ENCODE data around the gene ARHGDIA.
A peak's percentile ranks its signal among the peaks of the same experiment; 100 is the strongest.

ARHGDIA gene

DNA sequence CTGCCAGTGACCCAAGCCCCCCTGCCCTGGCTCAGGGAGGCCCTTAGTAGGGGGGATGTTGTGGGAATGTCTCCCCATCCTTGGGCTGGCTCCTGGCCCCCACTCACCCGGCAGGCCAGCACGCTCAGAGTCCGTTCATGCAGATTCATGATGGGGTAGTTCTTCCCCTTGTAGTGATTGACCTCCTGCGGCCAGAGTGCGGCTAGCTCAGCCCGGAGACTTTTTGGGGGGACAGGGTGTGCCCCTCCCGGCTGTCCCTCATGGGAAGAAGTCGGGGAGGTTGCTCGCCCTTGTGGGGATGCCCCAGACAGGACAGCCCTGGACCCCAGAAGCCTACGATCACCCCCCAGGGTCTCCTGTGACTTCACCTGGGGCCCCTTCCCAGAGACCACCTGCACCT, 34.9 kb upstream of the ARHGDIA start:
- DNase-seq, result no peak

DNA sequence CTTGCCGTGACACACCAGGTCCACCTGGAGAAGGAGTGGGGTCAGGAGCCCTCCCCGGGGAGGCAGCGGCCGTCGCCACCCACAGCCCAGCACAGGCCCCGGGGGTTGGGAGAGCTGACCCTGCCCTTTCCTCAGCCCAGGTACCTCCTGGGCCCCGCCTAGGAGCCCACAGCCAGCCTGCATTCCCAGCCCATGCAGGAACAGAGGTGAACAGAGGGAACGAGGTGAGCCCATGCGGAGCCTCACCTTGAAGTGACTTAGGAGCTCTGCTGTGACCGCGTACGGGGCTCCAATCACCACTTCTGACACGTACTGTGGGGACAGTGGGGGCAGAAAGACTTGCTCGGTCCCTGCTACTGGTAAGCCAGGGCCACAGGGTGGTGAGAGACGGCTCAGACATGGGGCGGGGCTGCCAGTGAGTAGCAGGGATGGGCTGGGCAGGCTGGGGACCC, 34.3 kb upstream of the ARHGDIA start:
- DNase-seq, result no peak

DNA sequence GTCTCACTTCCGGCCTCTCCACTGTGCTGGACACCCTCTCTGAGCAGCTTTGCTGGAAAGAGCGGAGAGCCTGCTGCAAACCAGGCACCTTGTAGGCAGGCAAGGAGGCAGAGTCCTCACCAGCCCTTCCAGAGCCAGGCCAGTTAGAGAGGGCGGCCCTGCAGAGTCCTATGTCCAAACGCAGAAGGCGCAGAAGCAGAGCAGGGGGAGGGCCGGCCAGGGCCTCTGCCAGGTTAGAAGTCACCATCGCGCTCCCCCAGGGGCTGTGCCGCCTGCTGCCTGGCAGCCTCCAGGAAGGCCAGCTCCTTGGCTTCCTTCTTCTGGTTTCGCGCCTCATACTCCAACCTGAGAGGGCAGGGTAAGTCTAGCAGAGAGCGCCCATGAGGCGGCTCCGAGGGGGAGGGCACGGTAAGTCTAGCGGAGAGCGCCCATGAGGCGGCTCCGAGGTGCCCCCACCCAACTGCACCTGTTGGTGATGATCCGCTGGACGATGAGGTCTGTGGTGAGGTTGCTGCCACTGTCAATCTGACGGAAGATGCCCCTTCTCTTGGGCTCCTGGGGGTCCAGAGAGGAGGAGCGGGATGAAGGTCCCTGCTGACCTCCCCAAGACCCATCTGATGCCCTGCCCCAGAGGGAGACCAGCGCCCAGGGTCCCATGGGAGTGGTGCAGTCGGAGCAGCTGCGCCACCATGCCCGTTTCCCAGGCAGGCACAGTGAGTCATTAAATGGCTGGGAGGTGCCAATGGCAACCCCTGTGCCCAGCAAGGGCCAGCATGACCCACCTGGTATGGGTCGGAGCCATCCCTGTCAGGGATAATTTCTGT, 33.7 kb upstream of the ARHGDIA start:
- DNase-seq, result no peak

DNA sequence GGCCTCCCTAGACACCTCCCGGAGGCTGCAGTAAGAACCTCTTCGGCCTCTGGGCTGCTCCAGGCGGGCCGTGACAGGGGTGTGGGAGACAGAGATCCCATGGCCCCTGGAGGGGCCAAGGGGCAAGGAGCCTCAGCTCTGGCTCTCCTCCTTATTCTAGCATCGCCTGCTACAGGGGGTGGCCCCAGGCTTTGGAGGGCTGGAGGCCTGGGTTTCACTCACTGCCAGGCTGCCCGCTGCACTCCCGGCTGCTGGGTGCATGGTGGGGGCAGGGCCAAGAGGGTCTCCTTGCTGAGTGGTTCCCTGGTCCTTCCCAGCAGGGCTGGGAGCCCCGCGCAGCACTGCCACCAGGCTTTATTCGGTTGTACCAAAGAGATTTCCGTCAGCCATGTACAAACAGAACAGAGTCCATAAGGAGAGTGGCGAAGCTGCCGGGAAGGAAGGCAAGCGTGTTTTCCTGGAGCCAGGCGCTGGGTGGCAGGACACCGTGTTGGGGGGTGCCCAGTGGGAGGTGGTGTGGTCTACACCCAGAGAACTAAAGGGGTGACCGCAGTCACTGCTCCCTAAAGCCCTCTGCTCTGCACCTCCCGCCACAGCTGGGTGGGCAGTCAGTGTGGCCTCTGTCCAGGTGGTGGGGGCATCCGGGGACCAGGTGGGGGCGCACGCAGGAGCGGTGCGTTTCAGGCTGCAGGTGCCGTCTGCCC, 32.9 kb upstream of the ARHGDIA start:
- DNase-seq, result no peak

DNA sequence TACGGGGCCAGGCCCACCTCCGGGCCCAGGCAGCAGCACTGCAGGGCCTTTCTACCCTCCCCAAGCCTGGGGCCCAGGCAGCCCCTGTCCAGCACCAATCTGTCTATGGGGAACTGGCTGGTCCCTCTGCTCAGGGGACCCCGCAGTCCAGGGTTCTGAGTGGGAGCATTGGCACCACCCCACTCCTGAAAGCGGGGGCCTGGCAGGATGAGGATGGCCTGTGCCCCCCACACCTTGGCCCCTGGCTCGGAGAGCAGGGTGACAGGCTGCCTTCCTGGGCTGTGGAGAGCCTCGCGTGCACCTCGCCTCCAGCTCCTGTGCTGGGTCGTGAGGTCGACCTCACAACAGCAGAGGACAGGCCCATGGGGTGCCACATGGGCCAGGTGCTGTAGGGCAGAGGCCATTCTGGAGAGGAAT, 32.3 kb upstream of the ARHGDIA start:
- no peak for DNase-seq

DNA sequence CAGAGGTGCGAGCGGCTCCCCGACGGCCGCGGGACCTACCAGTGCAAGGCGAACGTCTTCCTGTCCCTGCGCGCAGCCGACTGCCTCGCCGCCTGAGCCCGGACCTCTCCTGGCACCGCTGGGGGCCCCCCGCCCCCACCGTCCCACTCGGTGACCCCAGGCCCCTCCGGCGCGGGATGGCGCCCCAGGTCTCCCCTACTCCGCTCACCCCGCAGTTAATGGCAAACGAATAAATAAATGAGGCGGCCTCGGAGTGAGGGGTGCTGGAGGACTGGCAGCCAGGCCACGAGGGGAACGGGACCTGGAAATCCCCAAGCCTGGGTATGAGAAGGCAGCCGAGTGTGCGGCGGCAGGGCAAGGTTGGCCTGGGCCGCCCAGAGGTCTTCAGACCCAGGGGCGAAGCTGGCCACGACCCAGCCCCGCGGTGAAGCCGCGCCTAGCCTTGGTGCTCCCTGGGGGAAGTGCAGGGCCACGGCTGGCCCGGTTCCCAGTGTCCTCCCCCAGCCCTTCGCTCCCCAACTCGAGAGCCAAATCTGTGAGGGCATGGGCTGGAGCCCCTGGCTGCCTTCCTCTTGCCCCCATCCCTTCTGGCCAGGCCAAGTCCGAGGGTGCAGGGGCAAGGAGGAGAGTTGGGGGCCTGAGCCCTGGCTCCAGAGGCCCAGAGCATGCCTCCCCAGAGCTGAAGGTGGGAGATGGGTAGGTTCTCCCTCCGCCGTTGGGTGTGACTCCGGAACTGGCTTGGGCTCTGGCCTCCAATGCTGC, 31.7 kb upstream of the ARHGDIA start:
- no peak for DNase-seq

DNA sequence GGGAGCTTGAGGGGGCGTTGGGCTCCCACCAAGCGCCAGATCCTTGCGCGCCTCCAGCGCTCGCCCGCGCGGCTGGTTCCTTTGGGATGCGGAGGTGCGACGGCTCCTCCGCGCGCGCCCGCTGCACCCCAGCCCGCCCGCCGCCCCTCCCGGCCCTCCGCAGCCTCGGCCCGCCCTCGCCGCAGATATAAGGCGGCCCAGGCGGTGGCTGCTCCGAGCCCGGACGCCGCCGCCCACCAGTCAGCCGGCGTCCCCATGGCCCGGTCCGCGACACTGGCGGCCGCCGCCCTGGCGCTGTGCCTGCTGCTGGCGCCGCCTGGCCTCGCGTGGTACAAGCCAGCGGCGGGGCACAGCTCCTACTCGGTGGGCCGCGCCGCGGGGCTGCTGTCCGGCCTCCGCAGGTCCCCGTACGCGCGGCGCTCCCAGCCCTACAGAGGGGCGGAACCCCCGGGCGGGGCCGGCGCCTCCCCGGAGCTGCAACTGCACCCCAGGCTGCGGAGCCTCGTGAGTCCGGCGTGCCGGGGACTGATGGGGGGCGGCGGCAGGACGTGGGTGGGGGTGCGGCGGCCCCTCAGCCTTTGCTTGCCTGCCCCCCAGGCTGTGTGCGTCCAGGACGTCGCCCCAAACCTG, 31.0 kb upstream of the ARHGDIA start, which contains the start of gene NPB:
NPB (plus strand) TSS at position 216 of the 630 bp plus-strand sequence; CDS start at position 256, 40 bp downstream.
- DNase-seq, result peak; percentile 50

DNA sequence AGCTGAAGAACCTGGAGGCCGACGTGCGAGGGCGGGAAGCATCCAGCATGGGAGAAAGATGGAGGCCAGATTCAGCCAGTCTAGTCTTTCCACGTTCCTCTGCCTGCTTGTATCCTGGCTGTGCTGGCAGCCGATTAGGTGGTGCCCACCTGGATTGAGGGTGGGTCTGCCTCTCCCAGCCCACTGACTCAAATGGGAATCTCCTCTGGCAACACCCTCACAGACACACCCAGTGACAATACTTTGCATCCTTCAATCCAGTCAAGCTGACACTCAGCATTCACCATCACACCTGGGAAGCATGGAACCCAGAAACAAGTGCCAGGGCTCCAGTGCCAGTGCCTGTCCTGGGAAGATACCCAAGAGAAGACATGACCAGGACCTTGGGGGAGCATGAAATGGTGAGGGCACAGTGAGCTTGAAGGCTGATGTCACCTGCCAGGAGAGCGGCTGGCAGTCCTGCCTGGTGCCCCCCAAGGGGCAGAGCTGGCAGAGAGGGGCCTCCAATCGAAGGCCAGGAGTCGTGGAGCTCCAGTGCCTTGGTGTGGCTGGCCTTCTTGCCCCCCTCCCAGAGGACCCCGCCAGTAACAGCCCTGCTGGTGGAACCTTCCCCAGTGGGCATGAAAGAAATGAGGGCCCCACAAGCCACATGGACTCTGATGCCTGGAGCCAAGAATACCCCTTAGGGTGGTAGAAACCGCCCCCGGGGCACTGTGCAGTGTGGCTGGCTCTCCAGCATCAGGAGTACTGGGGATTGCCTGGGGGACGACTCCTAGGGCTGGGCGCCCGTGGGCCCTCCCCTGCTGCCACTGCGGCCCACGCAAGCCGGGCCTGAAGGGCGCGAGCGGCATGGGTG, 30.3 kb upstream of the ARHGDIA start:
- no peak for DNase-seq

DNA sequence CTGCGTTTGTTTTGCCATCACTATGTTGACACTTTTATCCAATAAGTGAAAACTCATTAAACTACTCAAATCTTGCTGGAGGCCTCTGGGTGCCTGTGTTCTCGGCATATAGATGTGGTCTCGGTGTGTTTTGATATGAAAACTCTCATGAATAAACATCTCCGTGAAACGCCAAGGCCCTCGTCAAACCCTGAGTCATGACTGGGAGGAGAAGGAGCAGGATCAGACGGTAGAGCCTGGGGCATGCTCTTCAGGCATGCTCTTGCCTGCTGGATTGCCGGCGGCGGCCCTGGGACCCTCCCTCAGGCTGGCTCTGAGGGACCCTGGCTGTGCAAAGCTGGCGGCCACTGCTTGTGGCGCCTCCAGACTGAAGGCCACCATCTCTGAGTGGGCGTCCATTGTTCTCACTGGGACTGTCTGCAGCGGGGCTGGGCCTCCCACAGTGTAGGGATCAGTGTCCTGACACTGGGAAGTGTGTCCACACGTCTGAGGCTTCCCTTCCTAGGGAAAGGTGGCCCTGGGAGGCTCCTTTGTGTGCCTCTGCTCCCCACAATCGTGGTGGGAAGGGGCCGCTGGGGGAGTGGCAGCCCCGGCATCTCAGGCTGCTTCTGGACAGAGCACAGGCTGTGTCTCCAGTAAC, 29.2 kb upstream of the ARHGDIA start:
- DNase-seq, result no peak

DNA sequence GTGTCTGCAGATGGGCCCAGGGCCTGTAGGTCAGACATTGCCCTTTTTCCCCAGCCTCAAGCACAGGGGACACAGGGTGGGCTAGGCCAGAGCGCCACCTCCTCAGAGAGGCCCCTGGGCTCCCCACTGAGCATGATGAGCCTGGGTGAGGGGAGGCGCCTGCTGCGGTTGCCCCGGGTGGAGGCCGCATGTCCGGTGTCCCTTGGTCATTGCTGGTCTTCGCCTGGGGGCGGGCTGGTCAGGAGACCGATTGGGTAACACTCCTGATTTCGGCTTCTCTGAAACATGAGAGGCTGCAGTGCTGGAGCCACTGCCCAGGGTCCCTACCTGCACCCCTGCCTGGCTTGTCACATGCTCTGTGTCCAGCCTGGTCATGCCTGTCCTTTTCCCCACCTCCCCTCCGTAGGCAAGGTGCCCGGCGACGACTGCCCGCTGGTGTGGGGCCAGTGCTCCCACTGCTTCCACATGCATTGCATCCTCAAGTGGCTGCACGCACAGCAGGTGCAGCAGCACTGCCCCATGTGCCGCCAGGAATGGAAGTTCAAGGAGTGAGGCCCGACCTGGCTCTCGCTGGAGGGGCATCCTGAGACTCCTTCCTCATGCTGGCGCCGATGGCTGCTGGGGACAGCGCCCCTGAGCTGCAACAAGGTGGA, 28.5 kb upstream of the ARHGDIA start:
- DNase-seq, result no peak

DNA sequence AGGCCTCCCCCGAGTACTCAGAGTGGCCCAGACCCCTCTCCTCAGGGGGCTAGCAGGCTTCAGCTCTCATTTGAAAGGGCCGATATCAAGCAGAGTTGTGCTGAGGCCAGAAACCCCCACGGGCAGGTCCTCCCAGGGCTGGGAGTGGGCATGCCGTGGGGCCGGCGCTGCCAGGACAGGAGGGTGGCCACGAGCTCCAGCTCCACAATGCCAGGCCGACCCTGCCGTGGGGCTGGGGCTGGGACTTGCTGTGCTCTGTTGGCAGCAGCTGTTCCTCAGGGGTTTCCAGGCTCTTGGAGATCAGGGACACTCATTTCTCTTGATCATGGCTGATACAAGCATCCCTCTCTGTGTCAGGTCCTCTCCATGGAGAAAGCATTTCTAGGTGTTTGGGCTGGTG, 27.7 kb upstream of the ARHGDIA start:
- no peak for DNase-seq

DNA sequence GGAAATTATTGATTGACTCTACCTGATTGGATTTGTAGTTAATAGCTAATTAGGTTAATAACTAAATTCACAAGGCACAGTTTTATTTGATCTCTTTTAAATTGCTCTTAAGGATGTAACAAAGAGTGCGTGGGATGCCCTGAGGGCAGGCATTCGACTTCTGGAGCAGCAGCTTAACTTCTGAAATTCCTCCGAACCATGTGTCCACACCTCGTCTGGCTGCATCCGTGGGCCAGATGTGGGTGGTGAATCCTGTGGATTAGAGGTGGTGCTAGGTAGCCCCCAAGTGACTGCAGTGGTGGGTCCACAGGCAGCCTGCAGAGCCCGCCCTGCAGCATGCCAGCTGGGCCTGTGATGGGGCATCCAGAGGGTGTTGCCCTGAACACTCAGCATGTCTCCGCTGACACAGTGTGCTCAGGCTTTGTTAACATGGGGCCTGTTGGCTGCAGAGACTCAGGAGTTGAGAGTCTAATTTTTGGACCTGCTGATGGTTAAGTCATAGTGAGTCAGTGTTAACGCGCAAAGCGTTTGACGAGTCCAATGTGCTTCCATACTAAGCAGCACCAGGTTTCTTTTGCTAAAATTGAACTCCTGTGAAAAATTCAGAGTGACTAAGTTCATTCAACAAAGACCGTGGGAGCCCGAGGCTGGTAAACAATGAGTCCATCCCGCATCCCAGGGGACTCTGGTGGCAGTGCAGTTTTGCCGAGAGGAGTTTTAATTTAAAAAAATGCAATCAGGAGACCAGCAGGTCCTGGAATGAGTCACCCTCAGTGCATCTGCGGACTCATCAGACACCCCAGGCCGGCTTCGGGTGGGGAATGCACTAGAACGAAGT, 27.1 kb upstream of the ARHGDIA start:
- no peak for DNase-seq

DNA sequence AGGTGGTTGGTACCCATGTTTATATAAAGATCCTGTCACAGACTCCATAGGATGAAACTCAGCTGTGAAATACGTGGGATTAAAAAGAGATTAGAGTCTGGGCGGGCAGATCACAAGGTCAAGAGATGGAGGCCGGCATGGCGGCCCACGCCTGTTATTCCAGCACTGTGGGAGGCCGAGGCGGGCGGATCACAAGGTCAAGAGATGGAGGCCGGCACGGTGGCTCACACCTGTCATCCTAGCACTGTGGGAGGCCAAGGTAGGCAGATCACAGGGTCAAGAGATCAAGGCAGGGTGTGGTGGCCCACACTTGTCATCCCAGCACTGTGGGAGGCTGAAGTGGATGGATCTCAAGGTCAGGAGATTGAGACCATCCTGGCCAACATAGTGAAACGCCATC, 24.3 kb upstream of the ARHGDIA start:
- no peak for DNase-seq

DNA sequence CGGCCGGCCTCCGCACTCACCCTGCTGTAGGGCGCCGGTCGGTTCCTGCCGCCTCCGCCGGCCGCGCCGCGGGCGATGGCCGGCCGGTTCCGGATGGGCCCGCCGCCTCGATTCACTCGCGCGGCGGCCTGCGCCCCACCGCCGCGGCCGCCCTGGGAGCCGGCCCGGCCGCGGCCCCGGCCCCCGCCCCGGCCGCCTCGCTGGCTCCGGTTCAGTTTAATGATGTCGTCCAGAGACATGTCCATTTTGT, 20.1 kb upstream of the ARHGDIA start:
- no peak for DNase-seq

DNA sequence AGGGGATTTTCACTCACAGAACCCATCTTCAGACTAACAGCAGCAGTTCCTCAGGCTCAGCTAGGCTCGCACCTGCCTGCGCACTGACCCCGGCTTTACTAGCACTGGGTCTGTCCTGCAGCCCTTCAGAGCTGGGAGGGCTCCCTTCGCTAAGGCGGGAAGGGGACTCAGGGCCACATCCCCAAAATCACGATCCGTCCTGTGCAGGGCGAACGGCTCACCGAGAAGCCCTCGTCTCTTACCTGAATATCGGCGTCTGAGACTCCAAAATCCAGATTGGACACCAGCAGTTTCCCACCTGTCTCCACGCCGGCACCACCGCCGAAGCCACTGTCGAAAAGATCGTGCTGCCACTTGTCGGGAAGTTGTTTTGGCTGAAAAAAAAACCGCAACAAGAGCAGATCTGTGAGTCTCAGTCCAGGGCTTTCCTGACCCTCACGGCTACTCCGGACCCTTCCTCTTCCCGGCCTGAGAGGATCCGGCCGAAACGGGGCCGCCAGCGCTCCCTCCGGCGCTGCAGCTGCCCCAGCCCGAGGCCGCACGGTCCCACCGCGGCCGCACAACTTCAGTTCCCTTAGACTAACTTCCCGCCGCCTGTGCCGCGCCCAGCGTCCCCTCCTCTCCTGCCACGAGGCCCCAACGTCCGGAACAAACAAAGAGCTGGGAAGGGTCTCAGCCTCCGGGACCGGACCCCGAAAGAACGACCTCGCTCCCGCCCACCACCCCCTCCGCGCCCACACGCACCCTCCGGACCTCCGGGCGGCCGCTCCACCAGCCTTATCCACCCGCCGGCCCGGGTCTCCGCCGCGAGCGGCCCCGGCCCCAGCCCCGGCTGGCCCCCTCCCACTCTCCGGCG, 19.5 kb upstream of the ARHGDIA start:
- peak; percentile 35 for DNase-seq

DNA sequence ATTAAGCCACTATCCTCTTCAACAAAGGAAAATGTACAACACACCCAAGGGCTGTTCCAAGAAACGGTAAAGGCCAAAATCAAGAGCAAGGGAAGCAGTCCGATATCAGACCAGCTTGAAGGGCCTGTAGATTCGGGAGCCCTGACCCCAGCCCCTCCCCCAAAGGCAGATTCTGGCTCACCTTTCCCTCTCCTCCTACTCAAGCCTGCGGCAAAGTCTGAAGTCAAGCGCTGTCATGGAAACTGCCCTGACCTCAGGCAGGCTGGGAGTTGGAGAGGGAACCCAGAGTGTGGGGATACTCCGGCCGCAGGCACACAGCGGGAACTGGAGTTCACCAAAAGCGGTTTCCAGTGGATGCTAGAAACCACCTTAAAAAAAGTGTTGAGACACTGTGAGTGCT, 18.5 kb upstream of the ARHGDIA start:
- no peak for DNase-seq

DNA sequence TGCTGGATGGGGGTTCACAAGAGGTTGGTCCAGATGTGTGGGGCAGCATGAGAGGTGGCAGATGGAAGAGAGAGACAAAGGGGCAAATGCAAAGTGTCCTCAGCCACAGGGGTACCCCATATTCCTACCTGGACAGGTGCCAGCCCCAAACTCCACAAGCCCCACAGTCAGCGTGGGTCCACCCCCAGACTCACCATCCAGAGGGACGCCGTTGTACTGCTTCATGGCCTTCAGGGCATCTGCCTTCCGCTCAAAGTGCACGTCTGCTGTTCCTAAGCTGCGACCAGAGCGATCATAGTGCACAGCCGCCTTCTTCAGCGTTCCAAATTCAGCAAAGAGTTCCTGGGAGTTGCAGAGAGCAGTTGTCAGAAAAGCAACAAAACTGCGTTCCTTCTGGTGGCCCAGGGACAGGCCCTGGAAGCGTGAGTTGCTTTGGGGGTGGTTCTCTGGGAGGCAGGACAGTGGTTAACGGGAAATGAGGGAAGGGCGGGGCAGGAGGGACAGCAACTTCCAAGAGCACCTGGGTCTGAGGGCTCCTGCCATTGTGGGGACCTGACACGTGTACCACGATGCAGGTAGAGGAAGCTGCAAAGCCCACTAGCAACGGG, 18.0 kb upstream of the ARHGDIA start:
- DNase-seq, result no peak

DNA sequence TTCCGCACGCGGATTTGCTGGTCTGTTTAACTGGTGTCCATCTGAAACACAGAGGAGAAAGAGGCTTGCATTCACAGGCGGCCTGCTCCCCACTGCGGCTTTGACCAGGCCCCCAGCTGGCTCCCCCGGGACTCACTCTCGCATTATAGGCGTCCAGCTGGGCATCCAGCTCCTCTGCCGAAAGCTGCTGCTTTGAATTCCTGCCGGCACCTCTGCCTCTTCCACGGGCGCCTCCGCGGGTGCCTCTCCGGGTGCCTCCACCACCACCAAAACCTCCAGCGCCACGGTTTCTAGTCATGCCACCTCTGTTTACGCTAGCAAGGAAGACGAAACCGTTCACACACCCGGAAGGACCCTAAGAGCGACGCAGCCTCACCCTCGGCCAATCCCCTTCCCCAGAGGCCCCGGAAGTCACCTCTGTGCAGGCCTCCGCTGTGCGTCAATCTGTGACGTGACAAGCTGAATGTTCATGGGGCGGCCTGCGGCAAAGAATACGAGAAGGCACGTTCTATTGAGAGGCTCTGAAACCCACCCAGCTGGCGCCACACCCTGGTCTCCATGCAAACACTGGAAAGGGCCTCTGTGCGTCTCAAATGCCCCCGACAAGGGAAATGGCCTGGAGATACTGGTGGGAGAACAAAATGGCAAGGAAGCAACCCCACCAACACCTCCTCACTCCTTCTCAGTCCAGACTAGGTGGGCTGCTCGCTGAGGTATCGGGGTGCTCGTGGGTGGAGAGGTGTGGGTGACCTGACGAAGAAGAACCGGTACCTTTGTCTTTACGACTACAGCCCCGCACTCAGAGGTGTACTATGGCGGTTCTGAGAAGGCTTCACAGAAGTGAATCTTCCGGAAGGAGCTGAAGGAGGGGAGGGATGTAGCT, 17.2 kb upstream of the ARHGDIA start:
- DNase-seq, result no peak

All from NCI-H82 (cell line).